ENCODE results near the gene PRIMPOL. TPM values are rescaled to one million over a fixed set of nuclear protein-coding genes. Genes with fewer than 3 reads are reported as not detected.

Gene PRIMPOL
- total RNA-seq, 1 experiment from 2014 or later = 9.4 TPM

GRCh38 chr4:184645904-184646610 lies 3.5 kb upstream of the PRIMPOL start:
- H3K9ac ChIP-seq (ENCODE audit: low read length) = no peak overlapping the region
- no peaks in the 10 kb centered on the region for H3K27me3 ChIP-seq (ENCODE audit: low read length)
- ChIA-PET CTCF (no interaction called here), POLR2A (ENCODE audit: unreplicated experiment) (no interaction called here)
- H3K4me3 ChIP-seq (ENCODE audit: low read length) = no peak overlapping the region
- no peaks in the 10 kb centered on the region for H3F3A ChIP-seq (ENCODE audit: low read length, unreplicated experiment)
- H2AFZ ChIP-seq (ENCODE audit: low read length) = no peak overlapping the region
- BruUV-seq (replicated peaks) = no TSS peak
- intact Hi-C loops (cut with micrococcal nuclease) = loop anchor here (5.0 to 10.0 kb wide), 2 partner anchors 101 to 241 kb away; no protein-coding TSS in a partner anchor
- DNase-seq (no peak), ATAC-seq (no peak)
- no peaks in the 10 kb centered on the region for H3K9me3 ChIP-seq (ENCODE audit: low read length)
- peaks cover 21% of the 10 kb centered on the region for H3K4me1 ChIP-seq (ENCODE audit: insufficient read depth, low read length)
- peaks cover 75% of the 10 kb centered on the region for H3K79me2 ChIP-seq (ENCODE audit: low read length)
- TF ChIP-seq EZH2phosphoT487 (IDR thresholded peaks at IDR 0.05; ENCODE audit: borderline replicate concordance, low read length) = no peak
- TF ChIP-seq EZH2 (IDR thresholded peaks at IDR 0.05; ENCODE audit: low read length, unreplicated experiment) = no peak
- no peak for TF ChIP-seq CTCF (conservative IDR thresholded peaks at IDR 0.05; ENCODE audit: low read depth, low read length)
- H3K36me3 ChIP-seq (ENCODE audit: low read depth, low read length) = no peaks in the 10 kb centered on the region
- no peak overlapping the region for H3K4me2 ChIP-seq (ENCODE audit: low read length)
- H4K20me1 ChIP-seq (ENCODE audit: low read length) = no peaks in the 10 kb centered on the region
- H3K27ac ChIP-seq (ENCODE audit: low read length) = no peak overlapping the region
- no peaks in the 10 kb centered on the region for H3K9me2 ChIP-seq (replicated peaks; ENCODE audit: low read length)

GRCh38 chr4:184647266-184648053 lies 2.1 kb upstream of the PRIMPOL start:
- CTCF ChIA-PET = no interaction called here
- Histone ChIP-seq H3K9ac (ENCODE audit: low read length) (peak overlapping the region; percentile 84), H3K27me3 (ENCODE audit: low read length) (no peaks in the 10 kb centered on the region), H3K4me1 (ENCODE audit: insufficient read depth, low read length) (peaks cover 21% of the 10 kb centered on the region), H3K9me2 (replicated peaks; ENCODE audit: low read length) (no peaks in the 10 kb centered on the region), H4K20me1 (ENCODE audit: low read length) (no peaks in the 10 kb centered on the region), H3K4me3 (ENCODE audit: low read length) (peak overlapping the region; percentile 93), H3K27ac (ENCODE audit: low read length) (no peak overlapping the region), H3K9me3 (ENCODE audit: low read length) (no peaks in the 10 kb centered on the region), H3F3A (ENCODE audit: low read length, unreplicated experiment) (no peaks in the 10 kb centered on the region), H3K4me2 (ENCODE audit: low read length) (peak overlapping the region; percentile 90), H2AFZ (ENCODE audit: low read length) (peak overlapping the region; percentile 76; the same call in 1 of the 2 replicates), H3K36me3 (ENCODE audit: low read depth, low read length) (no peaks in the 10 kb centered on the region), H3K79me2 (ENCODE audit: low read length) (peaks cover 64% of the 10 kb centered on the region)
- DNase-seq (peak; percentile 35), ATAC-seq (peak; percentile 6; the same call in 1 of the 2 replicates)
- POLR2A ChIA-PET (ENCODE audit: unreplicated experiment) = interaction anchor here (0.5 to 0.6 kb wide), 2 partner anchors 110 to 476 kb away, joined by 3 read pairs; no protein-coding TSS in a partner anchor
- BruUV-seq (replicated peaks) = TSS peak; percentile 28
- intact Hi-C loops (cut with micrococcal nuclease) = loop anchor here (2.0 to 10.0 kb wide), 3 partner anchors 100 to 383 kb away; no protein-coding TSS in a partner anchor
- TF ChIP-seq EZH2phosphoT487 (IDR thresholded peaks at IDR 0.05; ENCODE audit: borderline replicate concordance, low read length) = no peak
- TF ChIP-seq EZH2 (IDR thresholded peaks at IDR 0.05; ENCODE audit: low read length, unreplicated experiment) = no peak
- TF ChIP-seq CTCF (conservative IDR thresholded peaks at IDR 0.05; ENCODE audit: low read depth, low read length) = no peak
